Suppressor macrophage treated with lipopolysaccharide for 4 hours (primary cell): ENCODE results near the gene GLIPR2.
A peak's percentile ranks its signal among the peaks of the same experiment; 100 is the strongest.
"Not testable (repeated sequence)": the region's sequence is repeated elsewhere in the genome, so short reads cannot be mapped to it uniquely, and the experiment has no call there.

Experiments used
- DNase-seq: peaks from one replicate; pipeline ENCODE4 v3.0.0-alpha.2; 2020

Gene GLIPR2

GRCh38 chr9:36165826-36166167 lies 29.3 kb downstream of the GLIPR2 start:
- no peak for DNase-seq

GRCh38 chr9:36166168-36166927 lies 29.8 kb downstream of the GLIPR2 start:
- peak; percentile 92 for DNase-seq

- DNase-seq: no peak
Measured at GRCh38 chr9:36169166-36169565, 32.6 kb downstream of the GLIPR2 start, which contains the start of gene CCIN. CCIN (plus strand) TSS chr9:36169388; CDS start chr9:36169503, 115 bp downstream.

- no peak for DNase-seq
Measured at GRCh38 chr9:36169708-36170107, 33.2 kb downstream of the GLIPR2 start.

GRCh38 chr9:36170531-36170930 lies 34.0 kb downstream of the GLIPR2 start:
- DNase-seq: no peak

GRCh38 chr9:36173861-36174260 lies 37.3 kb downstream of the GLIPR2 start:
- no peak for DNase-seq

GRCh38 chr9:36174271-36174670 lies 37.7 kb downstream of the GLIPR2 start:
- no peak for DNase-seq

GRCh38 chr9:36174731-36175130 lies 38.2 kb downstream of the GLIPR2 start:
- DNase-seq: no peak

GRCh38 chr9:36175209-36175608 lies 38.7 kb downstream of the GLIPR2 start:
- DNase-seq: not testable (repeated sequence)

GRCh38 chr9:36176496-36176895 lies 40.0 kb downstream of the GLIPR2 start:
- DNase-seq: not testable (repeated sequence)

GRCh38 chr9:36177571-36177970 lies 41.0 kb downstream of the GLIPR2 start:
- DNase-seq: no peak

- not testable (repeated sequence) for DNase-seq
Measured at GRCh38 chr9:36180243-36180642, 43.7 kb downstream of the GLIPR2 start.

- DNase-seq: no peak
Measured at GRCh38 chr9:36187414-36187813, 50.9 kb downstream of the GLIPR2 start.

- no peak for DNase-seq
Measured at GRCh38 chr9:36188212-36188611, 51.7 kb downstream of the GLIPR2 start.

GRCh38 chr9:36189976-36190375 lies 53.4 kb downstream of the GLIPR2 start:
- peak; percentile 54 for DNase-seq

- DNase-seq: peak; percentile 98
Measured at GRCh38 chr9:36190388-36191289, 54.1 kb downstream of the GLIPR2 start, which contains the start of gene CLTA. CLTA (plus strand) TSS chr9:36190921; CDS start chr9:36191057, 136 bp downstream.

GRCh38 chr9:36191290-36191645 lies 54.7 kb downstream of the GLIPR2 start:
- peak; percentile 51 for DNase-seq

GRCh38 chr9:36191686-36192085 lies 55.2 kb downstream of the GLIPR2 start:
- DNase-seq: peak; percentile 29

GRCh38 chr9:36192196-36192595 lies 55.7 kb downstream of the GLIPR2 start:
- DNase-seq: no peak

- DNase-seq: peak; percentile 64
Measured at GRCh38 chr9:36193023-36193422, 56.5 kb downstream of the GLIPR2 start.

- no peak for DNase-seq
Measured at GRCh38 chr9:36194326-36195000, 57.9 kb downstream of the GLIPR2 start.

GRCh38 chr9:36204906-36205547 lies 68.5 kb downstream of the GLIPR2 start:
- DNase-seq: no peak

GRCh38 chr9:36207016-36207415 lies 70.5 kb downstream of the GLIPR2 start:
- no peak for DNase-seq
